H1 (cell line): Measurements from ENCODE around the gene PIGU. TPM values are rescaled to one million over a fixed set of nuclear protein-coding genes. Genes with fewer than 3 reads are reported as not detected.

Experiments used
- CTCF ChIA-PET: fragments of 300-600 bp; sonication (Branson Sonifier 250); formaldehyde crosslinking; loops from one replicate; lab custom pipeline; 2021; ENCODE audit not compliant: partially characterized antibody; lab: Charles Lee
- POLR2A ChIA-PET: fragments of 300-600 bp; sonication (Branson Sonifier 250); formaldehyde crosslinking; loops from one replicate; lab custom pipeline; 2021; ENCODE audit warnings: inconsistent platforms; ENCODE audit not compliant: partially characterized antibody; lab: Charles Lee
- DNase-seq, 2 experiments: peaks; one replicate each; pipeline versions ENCODE4 v3.0.0 to v3.0.0-alpha.2; 2010 to 2022; ENCODE audit warnings: low spot score in 2 of 2, low read depth in 1 of 2, mixed read lengths in 1 of 2
- FAIRE-seq: peaks from 2 replicates; lab custom pipeline; 2011; peaks lifted over from hg19 to GRCh38; lab: Jason Lieb, UNC
- H2AFZ ChIP-seq: 2 replicates; pipeline ENCODE4 v1.8.1; 2012; ENCODE audit warnings: low read length, inconsistent platforms
- H2AK5ac ChIP-seq: 2 replicates; pipeline ENCODE4 v1.6.1; 2013; ENCODE audit warnings: low read depth, low read length
- H2BK120ac ChIP-seq: replicated peaks from 2 replicates; pipeline ENCODE3; 2013; ENCODE audit warnings: low read depth, low read length, inconsistent platforms
- H2BK12ac ChIP-seq: 2 replicates; pipeline ENCODE4 v1.6.1; 2013; ENCODE audit warnings: low read depth, low read length
- H2BK15ac ChIP-seq: 2 replicates; pipeline ENCODE4 v1.6.1; 2013; ENCODE audit warnings: low read length
- H2BK20ac ChIP-seq: 2 replicates; pipeline ENCODE4 v1.6.1; 2013; ENCODE audit warnings: low read length
- H2BK5ac ChIP-seq: 2 replicates; pipeline ENCODE4 v1.6.1; 2013; ENCODE audit warnings: low read depth, low read length
- H3K14ac ChIP-seq: 2 replicates; pipeline ENCODE4 v1.6.1; 2013; ENCODE audit warnings: inconsistent platforms; ENCODE audit not compliant: insufficient read length
- H3K18ac ChIP-seq: 2 replicates; pipeline ENCODE4 v1.6.1; 2013; ENCODE audit warnings: low read length; ENCODE audit errors: extremely low read depth
- H3K23ac ChIP-seq: 2 replicates; pipeline ENCODE4 v1.6.1; 2013; ENCODE audit warnings: inconsistent platforms; ENCODE audit not compliant: insufficient read length
- H3K23me2 ChIP-seq: 2 replicates; pipeline ENCODE4 v1.6.1; 2013; ENCODE audit warnings: low read depth, low read length
- H3K27ac ChIP-seq: 2 replicates; pipeline ENCODE4 v1.6.1; 2011; ENCODE audit warnings: low read depth, low read length, inconsistent platforms
- H3K27me3 ChIP-seq, 4 experiments: replicated peaks in 1 of 4; 1 replicate in 1 of 4; 2 replicates in 3 of 4; pipeline versions ENCODE4 v1.6.1 to v1.8.1; 2011 to 2013; ENCODE audit warnings: low read length in 3 of 4, mild to moderate bottlenecking in 3 of 4, inconsistent platforms in 2 of 4, mixed read lengths in 2 of 4, moderate library complexity in 1 of 4; ENCODE audit not compliant: control insufficient read depth in 3 of 4, insufficient read depth in 3 of 4; ENCODE audit errors: extremely low read depth in 1 of 4
- H3K36me3 ChIP-seq, 4 experiments: 2 replicates each; pipeline versions ENCODE4 v1.6.1 to v1.8.1; 2011 to 2013; ENCODE audit warnings: mild to moderate bottlenecking in 4 of 4, low read length in 3 of 4, moderate library complexity in 2 of 4, control low read depth in 1 of 4, inconsistent platforms in 1 of 4; ENCODE audit not compliant: insufficient read depth in 4 of 4, control insufficient read depth in 2 of 4
- H3K4ac ChIP-seq: replicated peaks from 2 replicates; pipeline ENCODE3; 2013; ENCODE audit warnings: low read length, low read depth, mixed read lengths, inconsistent platforms; ENCODE audit not compliant: insufficient read length
- H3K4me1 ChIP-seq, 4 experiments: replicated peaks in 1 of 4; 1 replicate in 1 of 4; 2 replicates in 3 of 4; pipeline versions ENCODE4 v1.6.1 to v1.8.1; 2011 to 2013; ENCODE audit warnings: low read length in 3 of 4, inconsistent platforms in 2 of 4, mixed read lengths in 1 of 4; ENCODE audit not compliant: insufficient read depth in 4 of 4, control insufficient read depth in 3 of 4
- H3K4me2 ChIP-seq, 2 experiments: 2 replicates each; pipeline versions ENCODE4 v1.6.1 to v1.8.1; 2011 to 2013; ENCODE audit warnings: low read depth in 2 of 2, low read length in 2 of 2, control low read depth in 1 of 2, inconsistent platforms in 1 of 2, mild to moderate bottlenecking in 1 of 2; ENCODE audit not compliant: insufficient read depth in 1 of 2
- H3K4me3 ChIP-seq, 4 experiments: fragments of 200-600, 300-600 bp in 1 of 4; sonication (generic), shearing (Covaris generic), sonication (Bioruptor Twin) in 1 of 4; 2 replicates each; pipeline versions ENCODE4 v1.5.1 to v1.8.1; 2011 to 2016; ENCODE audit warnings: low read length in 4 of 4, low read depth in 3 of 4, control low read depth in 2 of 4, inconsistent platforms in 2 of 4, mild to moderate bottlenecking in 2 of 4, mixed read lengths in 1 of 4, moderate library complexity in 1 of 4; ENCODE audit not compliant: insufficient read depth in 2 of 4; ENCODE audit errors: extremely low read depth in 1 of 4
- H3K56ac ChIP-seq: replicated peaks from 2 replicates; pipeline ENCODE3; 2013; ENCODE audit warnings: low read depth, mild to moderate bottlenecking, mixed read lengths, low read length, inconsistent platforms; ENCODE audit not compliant: insufficient read length
- H3K79me1 ChIP-seq: 2 replicates; pipeline ENCODE4 v1.6.1; 2013; ENCODE audit warnings: low read depth, low read length, control low read depth
- H3K79me2 ChIP-seq, 2 experiments: 2 replicates each; pipeline versions ENCODE4 v1.6.1 to v1.8.1; 2012 to 2013; ENCODE audit warnings: low read length in 2 of 2, mild to moderate bottlenecking in 2 of 2, inconsistent platforms in 1 of 2; ENCODE audit not compliant: insufficient read depth in 2 of 2, control insufficient read depth in 1 of 2
- H3K9ac ChIP-seq, 4 experiments: replicated peaks in 1 of 4; 1 replicate in 1 of 4; 2 replicates in 3 of 4; pipeline versions ENCODE4 v1.6.1 to v1.8.1; 2011 to 2013; ENCODE audit warnings: low read depth in 3 of 4, low read length in 3 of 4, control low read depth in 2 of 4, mild to moderate bottlenecking in 2 of 4, moderate library complexity in 2 of 4, inconsistent platforms in 1 of 4; ENCODE audit errors: extremely low read depth in 1 of 4
- H3K9me3 ChIP-seq, 2 experiments: 2 replicates each; pipeline versions ENCODE4 v1.6.1 to v1.8.1; 2012 to 2013; ENCODE audit warnings: mild to moderate bottlenecking in 2 of 2, moderate library complexity in 2 of 2, control low read depth in 1 of 2, inconsistent platforms in 1 of 2, low read depth in 1 of 2, low read length in 1 of 2, mixed read lengths in 1 of 2; ENCODE audit not compliant: insufficient read depth in 2 of 2
- H4K20me1 ChIP-seq, 2 experiments: replicated peaks in 1 of 2; 2 replicates each; pipeline versions ENCODE3 to v1.8.1; 2011 to 2013; ENCODE audit warnings: inconsistent platforms in 2 of 2, low read length in 2 of 2, mild to moderate bottlenecking in 1 of 2; ENCODE audit not compliant: insufficient read depth in 2 of 2, control insufficient read depth in 1 of 2
- H4K5ac ChIP-seq: 2 replicates; pipeline ENCODE4 v1.6.1; 2013; ENCODE audit warnings: low read length, low read depth, mixed read lengths, inconsistent platforms; ENCODE audit not compliant: insufficient read length
- H4K8ac ChIP-seq: 2 replicates; pipeline ENCODE4 v1.8.0; 2013; ENCODE audit warnings: mild to moderate bottlenecking, moderate library complexity, low read length, inconsistent platforms; ENCODE audit not compliant: insufficient read depth; ENCODE audit errors: extremely low read depth
- H4K91ac ChIP-seq: replicated peaks from 2 replicates; pipeline ENCODE3; 2013; ENCODE audit warnings: low read length, mixed read lengths, inconsistent platforms; ENCODE audit not compliant: insufficient read length
- BRCA1 ChIP-seq: IDR thresholded peaks from 2 replicates; pipeline ENCODE4 v1.6.1; 2012; ENCODE audit warnings: low read depth, low read length, improper control_type of control experiment
- CHD2 ChIP-seq: IDR thresholded peaks from 2 replicates; pipeline ENCODE4 v1.6.1; 2012; ENCODE audit warnings: low read length, improper control_type of control experiment
- JUND ChIP-seq: IDR thresholded peaks from 2 replicates; pipeline ENCODE4 v1.6.1; 2011; ENCODE audit warnings: mild to moderate bottlenecking, improper control_type of control experiment, low read length
- NANOG ChIP-seq: IDR thresholded peaks from 2 replicates; pipeline ENCODE4 v1.6.1; 2011; ENCODE audit warnings: low read length, low read depth, mild to moderate bottlenecking, inconsistent platforms; ENCODE audit not compliant: insufficient read depth, poor library complexity, severe bottlenecking
- WGBS, 2 experiments: shearing (Covaris generic) in 1 of 2; methylation state at CpG; one replicate each; pipeline versions ENCODE4 v1.1.6 to v1.1.7; 2013 to 2015; ENCODE audit warnings: low lambda C conversion rate in 2 of 2, mixed read lengths in 2 of 2, inconsistent platforms in 1 of 2, low coverage in 1 of 2, missing lambda C conversion rate in 1 of 2; ENCODE audit not compliant: insufficient replicate concordance in 2 of 2, insufficient coverage in 1 of 2, insufficient read length in 1 of 2; ENCODE audit errors: extremely low coverage in 1 of 2, missing lambda C conversion rate in 1 of 2; 5-methylcytosine and 5-hydroxymethylcytosine counted together
- polyA plus RNA-seq, 7 experiments: library from polyadenylated mRNA; depleted of rRNA in 3 of 7; stranded (reverse) in 5 of 7; unstranded in 2 of 7; fragments of >200 nt in 5 of 7; fragments of 200-250 nt in 2 of 7; gene quantifications; 1 replicate in 5 of 7; 2 replicates in 1 of 7; 4 replicates in 1 of 7; pipeline versions ENCODE4 v1.2.1 to v1.2.3, GENCODE V29; 2011 to 2013; ENCODE audit warnings: missing spikeins in 2 of 7, mixed read lengths in 2 of 7
- total RNA-seq: library from RNA; stranded (reverse); fragmentation: NEBNext Ultra II Directional; extraction: Animal tissue kit (Norgen Biotek cat#: 25700); gene quantifications from 2 replicates; pipeline ENCODE4 v1.2.1, GENCODE V29; 2021
- TF ChIP-seq, protein P1 (sequence below): IDR thresholded peaks from 2 replicates; pipeline ENCODE4 v1.6.1; 2012; ENCODE audit warnings: inconsistent platforms

PIGU gene
- total and polyA plus RNA-seq, 2 of the 8 experiments (the other 6 are each of a cell fraction or from before 2014, with no cell fraction given) = 28.3 to 117 TPM

DNA sequence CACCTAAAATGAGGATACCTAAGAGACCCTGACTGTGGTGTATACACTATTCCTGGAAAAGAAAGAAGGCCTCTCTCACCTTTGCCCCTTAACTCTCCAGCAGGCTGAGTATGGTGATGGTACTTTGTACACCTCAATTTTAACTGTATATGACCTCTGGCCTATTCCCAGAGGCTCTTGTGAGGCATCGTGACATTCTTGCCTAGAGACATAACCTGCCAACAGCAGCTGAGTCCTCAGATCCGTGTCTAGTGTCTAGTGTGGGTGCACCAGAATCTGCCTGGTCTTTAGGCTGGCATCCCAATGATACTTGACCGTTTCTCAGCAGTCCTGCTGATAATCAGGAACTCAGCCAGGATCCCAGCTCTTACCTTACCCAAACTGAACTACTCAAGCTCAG, 47.3 kb upstream of the PIGU start:
- H3K9me3 ChIP-seq = no peaks in the 10 kb centered on the region
- H2BK120ac ChIP-seq = no peak overlapping the region
- DNase-seq (no peak), FAIRE-seq (no peak)
- no peak overlapping the region for H4K5ac ChIP-seq
- no peaks in the 10 kb centered on the region for H3K79me1 ChIP-seq
- H3K4me1 ChIP-seq = no peaks in the 10 kb centered on the region
- no peak overlapping the region for H3K4me2 ChIP-seq
- H3K4ac ChIP-seq = no peak overlapping the region
- H3K18ac ChIP-seq = no peak overlapping the region
- WGBS, 2 experiments = 93% methylated on average over 3 of the region's 3 CpGs; no CpG with 5 or more reads in 1 of the 2 experiments
- H3K27me3 ChIP-seq = no peaks in the 10 kb centered on the region
- POLR2A ChIA-PET = no interaction called here
- no peak overlapping the region for H3K14ac ChIP-seq
- no peaks in the 10 kb centered on the region for H3K23me2 ChIP-seq
- CTCF ChIA-PET = interaction anchor here (0.8 to 1.1 kb wide), 2 partner anchors 11 to 16 kb away, joined by 3 read pairs; no protein-coding TSS in a partner anchor
- H4K20me1 ChIP-seq = no peaks in the 10 kb centered on the region
- no peak overlapping the region for H3K23ac ChIP-seq
- H4K8ac ChIP-seq = no peak overlapping the region
- no peak overlapping the region for H2AFZ ChIP-seq
- H3K56ac ChIP-seq = no peak overlapping the region
- no peaks in the 10 kb centered on the region for H3K79me2 ChIP-seq
- H3K36me3 ChIP-seq = peaks cover 0 to 4% (median 3%) of the 10 kb centered on the region in 4 experiments; a peak in 3 of 8 replicates
- no peak overlapping the region for H2AK5ac ChIP-seq
- no peak overlapping the region for H2BK15ac ChIP-seq
- no peak overlapping the region for H3K9ac ChIP-seq
- H2BK12ac ChIP-seq = no peak overlapping the region
- H2BK20ac ChIP-seq = no peak overlapping the region
- H3K4me3 ChIP-seq = no peak overlapping the region
- no peak overlapping the region for H2BK5ac ChIP-seq
- H4K91ac ChIP-seq = no peak overlapping the region
- no peak overlapping the region for H3K27ac ChIP-seq
- TF ChIP-seq JUND = no peak
- no peak for TF ChIP-seq NANOG
- TF ChIP-seq BRCA1 = no peak
- no peak for TF ChIP-seq CHD2
- TF ChIP-seq, protein P1, sequence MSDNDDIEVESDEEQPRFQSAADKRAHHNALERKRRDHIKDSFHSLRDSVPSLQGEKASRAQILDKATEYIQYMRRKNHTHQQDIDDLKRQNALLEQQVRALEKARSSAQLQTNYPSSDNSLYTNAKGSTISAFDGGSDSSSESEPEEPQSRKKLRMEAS = no peak
